ENCODE measurements around the gene RDH5. TPM values are rescaled to one million over a fixed set of nuclear protein-coding genes. Genes with fewer than 3 reads are reported as not detected.

RDH5 gene
- total RNA-seq, 6 experiments from 2014 or later: 6.6 to 13.2 (median 7.8) TPM

DNA sequence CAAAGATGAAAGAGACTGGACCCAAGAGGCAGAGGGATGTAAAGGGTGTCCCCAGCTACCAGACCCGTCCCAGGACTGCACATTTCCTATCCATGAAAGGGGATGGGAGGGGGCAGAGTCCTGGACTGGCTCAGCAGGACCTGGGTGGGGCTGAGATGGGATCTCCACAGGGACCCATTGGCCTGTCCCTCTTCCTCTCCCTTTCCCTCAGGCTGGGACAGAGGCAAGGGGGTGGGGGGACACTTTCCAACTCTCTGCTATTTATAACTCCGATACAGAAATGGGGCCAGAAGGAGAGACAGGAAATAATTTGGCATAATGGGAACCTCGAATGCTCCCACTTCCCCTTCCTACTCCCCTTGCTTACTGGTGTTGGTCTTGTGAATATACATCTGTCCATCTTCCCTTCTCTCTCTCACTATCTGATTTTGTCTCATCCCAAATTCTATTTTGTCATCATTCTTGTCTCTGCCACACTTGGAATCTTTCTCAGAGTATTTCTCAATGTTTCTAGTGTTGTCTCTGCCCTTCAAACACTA, 11.4 kb upstream of the RDH5 start:
- no peak for DNase-seq
- Mint-ChIP-seq H3K27me3 (ENCODE audit: insufficient read depth) (peaks cover 19% of the 10 kb centered on the region), H3K4me1 (ENCODE audit: low read depth) (peaks cover 49% of the 10 kb centered on the region), H3K36me3 (ENCODE audit: low read depth) (no peaks in the 10 kb centered on the region), H3K4me3 (peak overlapping the region; percentile 86), H3K27ac (no peak overlapping the region), H3K9me3 (no peaks in the 10 kb centered on the region)
- TF ChIP-seq, protein P1, sequence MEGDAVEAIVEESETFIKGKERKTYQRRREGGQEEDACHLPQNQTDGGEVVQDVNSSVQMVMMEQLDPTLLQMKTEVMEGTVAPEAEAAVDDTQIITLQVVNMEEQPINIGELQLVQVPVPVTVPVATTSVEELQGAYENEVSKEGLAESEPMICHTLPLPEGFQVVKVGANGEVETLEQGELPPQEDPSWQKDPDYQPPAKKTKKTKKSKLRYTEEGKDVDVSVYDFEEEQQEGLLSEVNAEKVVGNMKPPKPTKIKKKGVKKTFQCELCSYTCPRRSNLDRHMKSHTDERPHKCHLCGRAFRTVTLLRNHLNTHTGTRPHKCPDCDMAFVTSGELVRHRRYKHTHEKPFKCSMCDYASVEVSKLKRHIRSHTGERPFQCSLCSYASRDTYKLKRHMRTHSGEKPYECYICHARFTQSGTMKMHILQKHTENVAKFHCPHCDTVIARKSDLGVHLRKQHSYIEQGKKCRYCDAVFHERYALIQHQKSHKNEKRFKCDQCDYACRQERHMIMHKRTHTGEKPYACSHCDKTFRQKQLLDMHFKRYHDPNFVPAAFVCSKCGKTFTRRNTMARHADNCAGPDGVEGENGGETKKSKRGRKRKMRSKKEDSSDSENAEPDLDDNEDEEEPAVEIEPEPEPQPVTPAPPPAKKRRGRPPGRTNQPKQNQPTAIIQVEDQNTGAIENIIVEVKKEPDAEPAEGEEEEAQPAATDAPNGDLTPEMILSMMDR (IDR thresholded peaks at IDR 0.05): no peak

DNA sequence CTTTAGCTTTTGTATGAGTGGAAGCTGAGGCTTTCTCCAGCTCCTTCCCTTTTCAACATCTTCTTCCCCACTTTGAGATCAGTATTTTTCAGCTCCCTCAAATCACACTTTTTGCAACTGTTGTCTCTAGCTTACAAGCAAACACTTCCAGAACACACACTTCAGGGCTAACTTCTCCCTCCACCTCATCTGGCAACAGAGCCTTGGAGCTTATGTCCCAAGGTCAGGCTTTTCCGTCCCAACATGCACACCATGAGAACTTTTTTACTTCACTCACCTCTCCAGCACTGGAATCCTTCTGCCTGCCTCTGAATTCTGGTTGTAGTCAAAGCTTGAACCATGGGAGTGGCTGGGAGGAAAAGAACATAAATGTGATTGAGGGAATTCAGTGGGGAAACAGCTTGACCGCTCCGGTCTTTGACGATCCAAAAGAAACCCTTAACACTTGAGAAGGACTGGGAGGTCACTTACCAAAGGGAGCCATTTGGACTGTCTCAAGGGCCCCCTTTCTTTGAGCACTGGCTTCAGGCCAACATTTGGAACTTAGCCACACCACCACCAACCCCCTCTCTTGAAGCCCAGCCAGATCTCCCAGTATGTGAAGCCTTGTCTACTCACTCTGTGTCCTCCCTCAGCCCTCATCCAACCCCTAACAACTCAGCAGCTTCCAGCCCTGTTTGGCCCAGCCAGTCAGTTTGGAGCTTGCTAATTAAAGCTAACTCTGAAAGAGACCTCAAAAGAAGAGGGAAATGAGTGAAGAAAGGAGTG, 8.2 kb upstream of the RDH5 start:
- peaks cover 22% of the 10 kb centered on the region for H3K27me3 Mint-ChIP-seq (ENCODE audit: insufficient read depth)
- H3K9me3 Mint-ChIP-seq: no peaks in the 10 kb centered on the region
- H3K27ac Mint-ChIP-seq: no peak overlapping the region; the same call in 1 of the 2 replicates
- no peaks in the 10 kb centered on the region for H3K36me3 Mint-ChIP-seq (ENCODE audit: low read depth)
- no peak overlapping the region for H3K4me3 Mint-ChIP-seq
- TF ChIP-seq, protein P1 (IDR thresholded peaks at IDR 0.05): no peak
- peaks cover 65% of the 10 kb centered on the region for H3K4me1 Mint-ChIP-seq (ENCODE audit: low read depth)
- DNase-seq: no peak

DNA sequence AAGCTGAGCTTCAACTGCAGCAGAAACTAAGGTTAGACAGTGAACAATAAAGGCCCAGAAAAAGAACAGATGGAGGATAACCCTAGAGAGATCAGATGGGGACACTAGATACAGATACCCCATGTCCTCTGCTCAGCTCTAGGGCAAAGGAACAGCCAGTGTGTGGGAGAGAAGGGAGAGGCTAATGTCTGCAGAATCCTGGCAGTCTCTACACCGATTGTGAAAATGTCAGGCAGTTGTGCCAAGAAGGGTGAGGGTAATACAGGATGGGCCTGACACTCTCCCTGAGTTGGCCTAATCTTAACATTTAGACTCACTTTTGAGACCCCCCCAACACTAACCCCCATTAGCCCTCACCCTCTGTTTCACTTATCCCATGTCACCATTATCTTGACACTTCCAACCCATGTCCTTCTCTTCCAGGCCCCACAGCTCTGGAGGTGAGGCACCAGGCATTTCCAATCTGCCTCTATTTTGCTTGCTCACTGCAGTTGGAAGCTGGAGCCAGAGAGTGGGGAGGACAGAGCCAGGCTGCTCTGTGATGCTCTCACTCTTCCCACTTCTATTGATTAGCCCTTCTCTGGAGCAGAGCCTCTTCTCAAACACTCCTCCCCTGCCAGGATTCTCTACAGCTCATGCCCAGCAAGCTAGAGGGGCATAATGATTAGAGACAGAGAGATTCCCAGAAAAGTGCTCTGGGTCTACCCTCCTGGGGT, 7.3 kb upstream of the RDH5 start:
- Mint-ChIP-seq H3K36me3 (ENCODE audit: low read depth) (no peaks in the 10 kb centered on the region), H3K4me3 (no peak overlapping the region), H3K9me3 (no peaks in the 10 kb centered on the region), H3K27me3 (ENCODE audit: insufficient read depth) (peaks cover 21% of the 10 kb centered on the region), H3K4me1 (ENCODE audit: low read depth) (peaks cover 69% of the 10 kb centered on the region), H3K27ac (peak overlapping the region; percentile 80; the same call in 1 of the 2 replicates)
- no peak for DNase-seq
- TF ChIP-seq, protein P1 (IDR thresholded peaks at IDR 0.05): no peak

DNA sequence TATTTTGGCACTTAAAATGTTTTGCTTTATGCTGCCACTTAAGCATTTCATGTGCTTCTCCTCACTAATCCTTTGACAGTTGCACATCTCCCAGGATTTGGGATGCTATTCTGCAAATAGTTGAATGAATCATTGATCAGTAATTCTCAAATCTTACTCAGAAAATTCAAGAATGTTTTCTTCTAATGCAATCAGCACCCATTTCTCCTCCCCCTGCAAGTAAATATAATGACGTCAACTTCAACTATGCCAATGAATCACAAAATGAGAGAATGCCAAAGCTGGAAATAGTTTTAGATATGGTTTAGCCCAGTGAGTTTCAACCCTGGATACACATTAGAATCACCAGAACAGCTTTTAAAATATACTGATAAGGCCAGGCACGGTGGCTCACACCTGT, 6.5 kb upstream of the RDH5 start:
- no peaks in the 10 kb centered on the region for H3K36me3 Mint-ChIP-seq (ENCODE audit: low read depth)
- H3K9me3 Mint-ChIP-seq: no peaks in the 10 kb centered on the region
- peak overlapping the region; percentile 80 for H3K27ac Mint-ChIP-seq
- peaks cover 70% of the 10 kb centered on the region for H3K4me1 Mint-ChIP-seq (ENCODE audit: low read depth)
- peak overlapping the region; percentile 62 for H3K4me3 Mint-ChIP-seq
- peaks cover 18% of the 10 kb centered on the region for H3K27me3 Mint-ChIP-seq (ENCODE audit: insufficient read depth)
- TF ChIP-seq, protein P1 (IDR thresholded peaks at IDR 0.05): no peak
- DNase-seq: peak; percentile 83

DNA sequence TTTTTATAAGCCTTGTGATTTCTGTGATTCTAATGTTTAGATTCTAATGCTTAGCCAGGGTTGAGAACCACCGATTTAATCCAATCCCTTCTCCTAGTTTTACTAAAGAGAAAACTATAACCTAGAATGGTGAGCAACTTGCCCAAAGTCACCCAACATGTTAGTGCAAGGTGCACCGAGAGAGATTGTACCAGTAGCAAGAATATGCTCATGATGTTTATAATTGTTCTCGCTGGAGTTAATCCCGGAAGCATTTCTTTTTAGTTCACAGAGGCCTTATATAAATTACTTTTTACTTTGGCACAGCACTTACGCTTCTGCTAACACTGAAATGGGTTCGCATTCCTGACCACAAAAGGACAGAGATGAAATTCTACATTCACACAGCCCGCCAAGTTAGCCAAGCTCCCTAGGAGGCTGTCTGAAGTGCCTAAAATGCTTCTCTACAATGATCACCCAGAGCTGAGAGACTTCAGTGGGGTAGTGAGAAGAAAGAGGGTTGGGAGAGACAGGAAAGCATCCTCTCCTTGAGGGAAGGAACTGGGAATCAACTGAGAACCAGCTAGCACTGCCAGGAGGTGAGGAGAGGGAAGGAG, 4.9 kb upstream of the RDH5 start:
- Mint-ChIP-seq H3K27ac (peak overlapping the region; percentile 90), H3K9me3 (no peaks in the 10 kb centered on the region), H3K4me1 (ENCODE audit: low read depth) (peaks cover 72% of the 10 kb centered on the region), H3K36me3 (ENCODE audit: low read depth) (no peaks in the 10 kb centered on the region), H3K4me3 (peak overlapping the region; percentile 92), H3K27me3 (ENCODE audit: insufficient read depth) (peaks cover 10% of the 10 kb centered on the region)
- DNase-seq: no peak
- TF ChIP-seq, protein P1 (IDR thresholded peaks at IDR 0.05): no peak

Measured in HFFc6 (cell line).